ENCODE results near the gene HHAT. TPM values are rescaled to one million over a fixed set of nuclear protein-coding genes. Genes with fewer than 3 reads are reported as not detected.

Gene HHAT
- total and polyA plus RNA-seq, 2 of the 13 experiments (the other 11 are each of a cell fraction or from before 2014, with no cell fraction given), result 2.6 to 4.9 TPM

- no peaks in the 10 kb centered on the region for H4K20me1 ChIP-seq (ENCODE audit: insufficient read depth, low read length)
- no peaks in the 10 kb centered on the region for H3K4me1 ChIP-seq (ENCODE audit: insufficient read depth, low read length)
- FAIRE-seq, result no peak
- no peak for DNase-seq (ENCODE audit: low spot score)
- no TSS peak for BruUV-seq (replicated peaks)
- H3K27ac ChIP-seq (ENCODE audit: extremely low read length, insufficient read depth, low read length), result no peak overlapping the region
- H3K9ac ChIP-seq (ENCODE audit: insufficient read depth, low read depth, low read length), result no peak overlapping the region
- peaks cover 23% of the 10 kb centered on the region for H3K9me3 ChIP-seq (ENCODE audit: low read length)
- TF ChIP-seq ZFP36 (IDR thresholded peaks at IDR 0.05; ENCODE audit: borderline replicate concordance, low read depth, low read length, partially characterized antibody) (peak; percentile 79), IRX3 (CRISPR knock-in tag; IDR thresholded peaks at IDR 0.05; ENCODE audit: borderline replicate concordance, low read depth) (no peak), MEIS1 (CRISPR knock-in tag; IDR thresholded peaks at IDR 0.05; ENCODE audit: borderline replicate concordance) (no peak), ZNF780A (CRISPR knock-in tag; IDR thresholded peaks at IDR 0.05) (peak; percentile 93)
- H3K36me3 ChIP-seq (replicated peaks in 1 of 2; ENCODE audit: control insufficient read depth in 1 of 2, insufficient read depth in 2 of 2, low read length in 2 of 2), result no peaks in the 10 kb centered on the region
- no peak for ATAC-seq
- H3K79me2 ChIP-seq (ENCODE audit: insufficient read depth, low read length), result no peaks in the 10 kb centered on the region
- POLR2A ChIA-PET, result no interaction called here
- CTCF ChIA-PET (ENCODE audit: low intra/inter-chr PET ratio, low total read pairs), result no interaction called here
- H3K27me3 ChIP-seq (ENCODE audit: control insufficient read depth in 1 of 2, insufficient read depth in 2 of 2, low read length in 2 of 2), result no peaks in the 10 kb centered on the region
- H2AFZ ChIP-seq (ENCODE audit: low read length), result no peak overlapping the region
- WGBS (ENCODE audit: low lambda C conversion rate), result 13% methylated on average over 5 of the region's 5 CpGs
- H3K4me3 ChIP-seq (replicated peaks in 1 of 3; ENCODE audit: insufficient read depth in 1 of 3, low read depth in 2 of 3, low read length in 3 of 3), result no peak overlapping the region
- in situ Hi-C loops (cut with HindIII; ENCODE audit: extremely low pct_ligation_motif_present, low pct_unique_long_range_greater_than_20kb) (no loop called here), intact Hi-C loops (cut with micrococcal nuclease; ENCODE audit: unreplicated experiment) (no loop called here)
- no peak overlapping the region for H3K4me2 ChIP-seq (ENCODE audit: low read depth, low read length)
These were observed 48.5 kb upstream of the HHAT start for GRCh38 chr1:210280221-210280620.

GRCh38 chr1:210288116-210288515 lies 40.6 kb upstream of the HHAT start:
- intact Hi-C loops (cut with micrococcal nuclease; ENCODE audit: unreplicated experiment), result no loop called here
- DNase-seq (ENCODE audit: low spot score) (no peak), FAIRE-seq (no peak), ATAC-seq (no peak)
- Histone ChIP-seq H4K20me1 (ENCODE audit: insufficient read depth, low read length) (no peaks in the 10 kb centered on the region), H3K4me3 (replicated peaks in 1 of 3; ENCODE audit: insufficient read depth in 1 of 3, low read depth in 2 of 3, low read length in 3 of 3) (no peak overlapping the region), H3K9me3 (ENCODE audit: low read length) (no peaks in the 10 kb centered on the region), H3K79me2 (ENCODE audit: insufficient read depth, low read length) (no peaks in the 10 kb centered on the region), H3K4me2 (ENCODE audit: low read depth, low read length) (no peak overlapping the region), H3K36me3 (replicated peaks in 1 of 2; ENCODE audit: control insufficient read depth in 1 of 2, insufficient read depth in 2 of 2, low read length in 2 of 2) (no peaks in the 10 kb centered on the region), H2AFZ (ENCODE audit: low read length) (no peak overlapping the region), H3K9ac (ENCODE audit: insufficient read depth, low read depth, low read length) (no peak overlapping the region), H3K27me3 (ENCODE audit: control insufficient read depth in 1 of 2, insufficient read depth in 2 of 2, low read length in 2 of 2) (peaks cover 0 to 23% of the 10 kb centered on the region in 2 experiments; a peak in 3 of 5 replicates), H3K27ac (ENCODE audit: extremely low read length, insufficient read depth, low read length) (no peak overlapping the region), H3K4me1 (ENCODE audit: insufficient read depth, low read length) (0 out of 2 replicates have a peak, but pooled peaks cover 9% of the 10 kb centered on the region)
- WGBS (ENCODE audit: low lambda C conversion rate), result 19% methylated on average over 4 of the region's 4 CpGs
- POLR2A ChIA-PET, result no interaction called here
- in situ Hi-C loops (cut with HindIII; ENCODE audit: extremely low pct_ligation_motif_present, low pct_unique_long_range_greater_than_20kb), result no loop called here
- no TSS peak for BruUV-seq (replicated peaks)
- CTCF ChIA-PET (ENCODE audit: low intra/inter-chr PET ratio, low total read pairs), result no interaction called here
- no peak for TF ChIP-seq ZKSCAN8 (CRISPR knock-in tag; IDR thresholded peaks at IDR 0.05; ENCODE audit: borderline replicate concordance)
- TF ChIP-seq ZNF460 (CRISPR knock-in tag; IDR thresholded peaks at IDR 0.05; ENCODE audit: borderline replicate concordance), result no peak
- TF ChIP-seq ZNF251 (CRISPR knock-in tag; IDR thresholded peaks at IDR 0.05), result no peak
- TF ChIP-seq HOMEZ (CRISPR knock-in tag; IDR thresholded peaks at IDR 0.05; ENCODE audit: low read depth), result no peak
- no peak for TF ChIP-seq JDP2 (CRISPR knock-in tag; IDR thresholded peaks at IDR 0.05; ENCODE audit: borderline replicate concordance)
- no peak for TF ChIP-seq PITX1 (CRISPR knock-in tag; IDR thresholded peaks at IDR 0.05)
- TF ChIP-seq, protein P1, sequence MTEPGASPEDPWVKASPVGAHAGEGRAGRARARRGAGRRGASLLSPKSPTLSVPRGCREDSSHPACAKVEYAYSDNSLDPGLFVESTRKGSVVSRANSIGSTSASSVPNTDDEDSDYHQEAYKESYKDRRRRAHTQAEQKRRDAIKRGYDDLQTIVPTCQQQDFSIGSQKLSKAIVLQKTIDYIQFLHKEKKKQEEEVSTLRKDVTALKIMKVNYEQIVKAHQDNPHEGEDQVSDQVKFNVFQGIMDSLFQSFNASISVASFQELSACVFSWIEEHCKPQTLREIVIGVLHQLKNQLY (CRISPR knock-in tag; IDR thresholded peaks at IDR 0.05), result no peak
- TF ChIP-seq TBX3 (IDR thresholded peaks at IDR 0.05; ENCODE audit: borderline replicate concordance), result no peak
- TF ChIP-seq PHF20 (CRISPR knock-in tag; IDR thresholded peaks at IDR 0.05), result no peak
- TF ChIP-seq TBP (CRISPR knock-in tag; IDR thresholded peaks at IDR 0.05), result no peak
- no peak for TF ChIP-seq TIGD3 (CRISPR knock-in tag; IDR thresholded peaks at IDR 0.05; ENCODE audit: borderline replicate concordance)
- TF ChIP-seq HNRNPH1 (optimal IDR thresholded peaks at IDR 0.05; ENCODE audit: low read depth, low read length), result no peak
- no peak for TF ChIP-seq FOXO1 (CRISPR knock-in tag; IDR thresholded peaks at IDR 0.05)
